ENCODE measurements around the gene AUTS2. TPM values are rescaled to one million over a fixed set of nuclear protein-coding genes. Genes with fewer than 3 reads are reported as not detected.

AUTS2 gene
- total RNA-seq, 1 donor from 2014 or later = 125 TPM

GRCh38 chr7:69889976-69890351, 291.7 kb downstream of the AUTS2 start:
- H3K27ac Mint-ChIP-seq = no peak overlapping the region
- TF ChIP-seq CTCF (IDR thresholded peaks at IDR 0.05; ENCODE audit: unreplicated experiment) = no peak
- no peaks in the 10 kb centered on the region for H3K27me3 Mint-ChIP-seq
- H3K4me1 Mint-ChIP-seq (ENCODE audit: low read depth) = peaks cover 7% of the 10 kb centered on the region
- H3K9me3 Mint-ChIP-seq (ENCODE audit: low read depth) = no peaks in the 10 kb centered on the region
- DNase-seq (ENCODE audit: low spot score, unreplicated experiment) = no peak
- no peak overlapping the region for H3K4me3 Mint-ChIP-seq (ENCODE audit: low read depth)
- H3K36me3 Mint-ChIP-seq (ENCODE audit: insufficient read depth) = no peaks in the 10 kb centered on the region

GRCh38 chr7:69892790-69893189, 294.5 kb downstream of the AUTS2 start:
- Mint-ChIP-seq H3K27me3 (no peaks in the 10 kb centered on the region), H3K36me3 (ENCODE audit: insufficient read depth) (no peaks in the 10 kb centered on the region), H3K27ac (no peak overlapping the region), H3K4me1 (ENCODE audit: low read depth) (peaks cover 12% of the 10 kb centered on the region), H3K4me3 (ENCODE audit: low read depth) (no peak overlapping the region), H3K9me3 (ENCODE audit: low read depth) (no peaks in the 10 kb centered on the region)
- no peak for DNase-seq (ENCODE audit: low spot score, unreplicated experiment)
- no peak for TF ChIP-seq CTCF (IDR thresholded peaks at IDR 0.05; ENCODE audit: unreplicated experiment)

- TF ChIP-seq CTCF (IDR thresholded peaks at IDR 0.05; ENCODE audit: unreplicated experiment) = peak; percentile 33
- no peaks in the 10 kb centered on the region for H3K27me3 Mint-ChIP-seq
- H3K9me3 Mint-ChIP-seq (ENCODE audit: low read depth) = no peaks in the 10 kb centered on the region
- no peaks in the 10 kb centered on the region for H3K36me3 Mint-ChIP-seq (ENCODE audit: insufficient read depth)
- peaks cover 20% of the 10 kb centered on the region for H3K4me1 Mint-ChIP-seq (ENCODE audit: low read depth)
- no peak for DNase-seq (ENCODE audit: low spot score, unreplicated experiment)
- no peak overlapping the region for H3K27ac Mint-ChIP-seq
- no peak overlapping the region for H3K4me3 Mint-ChIP-seq (ENCODE audit: low read depth)
These were observed 295.6 kb downstream of the AUTS2 start for GRCh38 chr7:69893906-69894305.

GRCh38 chr7:69895446-69895845, 297.2 kb downstream of the AUTS2 start:
- Mint-ChIP-seq H3K27me3 (no peaks in the 10 kb centered on the region), H3K9me3 (ENCODE audit: low read depth) (no peaks in the 10 kb centered on the region), H3K36me3 (ENCODE audit: insufficient read depth) (no peaks in the 10 kb centered on the region), H3K4me1 (ENCODE audit: low read depth) (peaks cover 29% of the 10 kb centered on the region), H3K27ac (no peak overlapping the region), H3K4me3 (ENCODE audit: low read depth) (no peak overlapping the region)
- no peak for DNase-seq (ENCODE audit: low spot score, unreplicated experiment)
- no peak for TF ChIP-seq CTCF (IDR thresholded peaks at IDR 0.05; ENCODE audit: unreplicated experiment)

- Mint-ChIP-seq H3K36me3 (ENCODE audit: insufficient read depth) (no peaks in the 10 kb centered on the region), H3K4me1 (ENCODE audit: low read depth) (peaks cover 33% of the 10 kb centered on the region), H3K27ac (no peak overlapping the region), H3K9me3 (ENCODE audit: low read depth) (no peaks in the 10 kb centered on the region), H3K27me3 (no peaks in the 10 kb centered on the region), H3K4me3 (ENCODE audit: low read depth) (no peak overlapping the region)
- TF ChIP-seq CTCF (IDR thresholded peaks at IDR 0.05; ENCODE audit: unreplicated experiment) = no peak
- no peak for DNase-seq (ENCODE audit: low spot score, unreplicated experiment)
These were observed 297.8 kb downstream of the AUTS2 start for GRCh38 chr7:69896121-69896520.
